HL-60 (cell line): ENCODE data around the gene DNAJC25.

Source experiments
- CTCF ChIP-seq: IDR thresholded peaks from one replicate; pipeline ENCODE4 v1.5.1; 2011; ENCODE audit warnings: low read length, control low read depth, inconsistent platforms; ENCODE audit not compliant: insufficient read depth
- TF ChIP-seq, protein P1 (sequence below): IDR thresholded peaks from 2 replicates; pipeline ENCODE4 v1.6.1; 2012; ENCODE audit warnings: low read depth; ENCODE audit not compliant: insufficient replicate concordance

GRCh38 chr9:111634860-111635259 lies 3.7 kb downstream of the DNAJC25 start:
- TF ChIP-seq, protein P1, sequence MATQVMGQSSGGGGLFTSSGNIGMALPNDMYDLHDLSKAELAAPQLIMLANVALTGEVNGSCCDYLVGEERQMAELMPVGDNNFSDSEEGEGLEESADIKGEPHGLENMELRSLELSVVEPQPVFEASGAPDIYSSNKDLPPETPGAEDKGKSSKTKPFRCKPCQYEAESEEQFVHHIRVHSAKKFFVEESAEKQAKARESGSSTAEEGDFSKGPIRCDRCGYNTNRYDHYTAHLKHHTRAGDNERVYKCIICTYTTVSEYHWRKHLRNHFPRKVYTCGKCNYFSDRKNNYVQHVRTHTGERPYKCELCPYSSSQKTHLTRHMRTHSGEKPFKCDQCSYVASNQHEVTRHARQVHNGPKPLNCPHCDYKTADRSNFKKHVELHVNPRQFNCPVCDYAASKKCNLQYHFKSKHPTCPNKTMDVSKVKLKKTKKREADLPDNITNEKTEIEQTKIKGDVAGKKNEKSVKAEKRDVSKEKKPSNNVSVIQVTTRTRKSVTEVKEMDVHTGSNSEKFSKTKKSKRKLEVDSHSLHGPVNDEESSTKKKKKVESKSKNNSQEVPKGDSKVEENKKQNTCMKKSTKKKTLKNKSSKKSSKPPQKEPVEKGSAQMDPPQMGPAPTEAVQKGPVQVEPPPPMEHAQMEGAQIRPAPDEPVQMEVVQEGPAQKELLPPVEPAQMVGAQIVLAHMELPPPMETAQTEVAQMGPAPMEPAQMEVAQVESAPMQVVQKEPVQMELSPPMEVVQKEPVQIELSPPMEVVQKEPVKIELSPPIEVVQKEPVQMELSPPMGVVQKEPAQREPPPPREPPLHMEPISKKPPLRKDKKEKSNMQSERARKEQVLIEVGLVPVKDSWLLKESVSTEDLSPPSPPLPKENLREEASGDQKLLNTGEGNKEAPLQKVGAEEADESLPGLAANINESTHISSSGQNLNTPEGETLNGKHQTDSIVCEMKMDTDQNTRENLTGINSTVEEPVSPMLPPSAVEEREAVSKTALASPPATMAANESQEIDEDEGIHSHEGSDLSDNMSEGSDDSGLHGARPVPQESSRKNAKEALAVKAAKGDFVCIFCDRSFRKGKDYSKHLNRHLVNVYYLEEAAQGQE: no peak
- no peak for TF ChIP-seq CTCF
